DND-41 (cell line): ENCODE results near the gene ATP2B1.

ENCODE experiments used
- ATAC-seq: fragments of 200-7000 bp; cut with Tn5 transposase; 3 replicates; pipeline ENCODE4 v1.9.1; 2021; ENCODE audit warnings: low read depth; ENCODE audit not compliant: insufficient read depth
- DNase-seq: peaks from one replicate; pipeline ENCODE4 v3.0.0-alpha.2; 2020
- H2AFZ ChIP-seq: 2 replicates; pipeline ENCODE4 v1.6.0; 2012; ENCODE audit warnings: low read depth, low read length
- H3K27ac ChIP-seq: 2 replicates; pipeline ENCODE4 v1.5.1; 2012; ENCODE audit warnings: low read length, inconsistent platforms
- H3K27me3 ChIP-seq: fragments of 200-600 bp; sonication (generic); 2 replicates; pipeline ENCODE4 v1.6.0; 2012; ENCODE audit warnings: low read length, mild to moderate bottlenecking, inconsistent platforms; ENCODE audit not compliant: insufficient read depth, poor library complexity
- H3K36me3 ChIP-seq: 2 replicates; pipeline ENCODE4 v1.5.1; 2012; ENCODE audit warnings: low read length, inconsistent platforms; ENCODE audit not compliant: insufficient read depth
- H3K4me1 ChIP-seq: 2 replicates; pipeline ENCODE4 v1.5.1; 2012; ENCODE audit warnings: mild to moderate bottlenecking, low read length; ENCODE audit not compliant: insufficient read depth
- H3K4me2 ChIP-seq: 2 replicates; pipeline ENCODE4 v1.6.0; 2012; ENCODE audit warnings: mild to moderate bottlenecking, moderate library complexity, low read length, inconsistent platforms; ENCODE audit not compliant: insufficient read depth
- H3K4me3 ChIP-seq, 2 experiments: fragments of 200-600 bp in 1 of 2; shearing (Covaris generic) in 1 of 2; 2 replicates each; pipeline ENCODE4 v1.5.1; 2012 to 2016; ENCODE audit warnings: inconsistent platforms in 2 of 2, low read length in 2 of 2, mild to moderate bottlenecking in 2 of 2, low read depth in 1 of 2, moderate library complexity in 1 of 2
- H3K79me2 ChIP-seq: 2 replicates; pipeline ENCODE4 v1.6.0; 2012; ENCODE audit warnings: low read length, inconsistent platforms; ENCODE audit not compliant: insufficient read depth
- H3K9ac ChIP-seq: 2 replicates; pipeline ENCODE4 v1.6.0; 2012; ENCODE audit warnings: low read depth, mild to moderate bottlenecking, inconsistent platforms, low read length, moderate library complexity
- H3K9me3 ChIP-seq: 2 replicates; pipeline ENCODE4 v1.5.1; 2012; ENCODE audit warnings: low read length, moderate library complexity, mild to moderate bottlenecking, inconsistent platforms; ENCODE audit not compliant: insufficient read depth, severe bottlenecking
- H4K20me1 ChIP-seq: 2 replicates; pipeline ENCODE4 v1.6.0; 2012; ENCODE audit warnings: low read length; ENCODE audit not compliant: insufficient read depth
- CTCF ChIP-seq: IDR thresholded peaks from 2 replicates; pipeline ENCODE4 v1.5.1; 2012; ENCODE audit warnings: borderline replicate concordance, low read length, moderate library complexity, mild to moderate bottlenecking; ENCODE audit not compliant: poor library complexity, severe bottlenecking; ENCODE audit errors: extremely low read depth
- EZH2 ChIP-seq: IDR thresholded peaks from 3 replicates; pipeline ENCODE4 v1.6.1; 2012; ENCODE audit warnings: borderline replicate concordance, low read depth, mild to moderate bottlenecking, moderate library complexity, low read length, inconsistent platforms; ENCODE audit not compliant: severe bottlenecking

Gene ATP2B1

DNA sequence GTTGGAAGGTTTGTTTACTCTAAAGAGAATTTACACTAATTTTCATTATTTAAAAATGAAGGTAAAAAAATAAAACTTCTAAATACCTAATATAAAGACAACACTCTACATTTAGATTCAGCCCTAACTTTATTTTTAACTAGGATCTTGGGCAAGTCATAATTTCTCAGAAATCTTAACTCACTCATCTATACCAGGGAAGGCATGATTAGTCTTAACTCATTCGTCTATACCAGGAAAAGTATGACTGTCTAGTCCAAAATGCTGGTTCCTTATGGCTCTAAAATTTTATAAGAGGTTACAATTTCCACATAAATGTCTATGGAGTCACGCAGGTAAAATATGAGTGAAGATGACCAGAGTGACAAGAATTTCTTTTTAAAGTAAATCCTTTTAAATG is 130.1 kb downstream of the ATP2B1 start:
- Histone ChIP-seq H3K27ac (no peak overlapping the region), H3K27me3 (no peaks in the 10 kb centered on the region), H3K4me1 (no peaks in the 10 kb centered on the region), H3K36me3 (no peaks in the 10 kb centered on the region), H3K9ac (no peak overlapping the region), H3K9me3 (no peaks in the 10 kb centered on the region), H3K4me2 (no peak overlapping the region), H3K79me2 (no peaks in the 10 kb centered on the region), H2AFZ (no peak overlapping the region), H3K4me3 (no peak overlapping the region), H4K20me1 (no peaks in the 10 kb centered on the region)
- no peak for DNase-seq
- no peak for ATAC-seq
- TF ChIP-seq CTCF (no peak), EZH2 (no peak)

DNA sequence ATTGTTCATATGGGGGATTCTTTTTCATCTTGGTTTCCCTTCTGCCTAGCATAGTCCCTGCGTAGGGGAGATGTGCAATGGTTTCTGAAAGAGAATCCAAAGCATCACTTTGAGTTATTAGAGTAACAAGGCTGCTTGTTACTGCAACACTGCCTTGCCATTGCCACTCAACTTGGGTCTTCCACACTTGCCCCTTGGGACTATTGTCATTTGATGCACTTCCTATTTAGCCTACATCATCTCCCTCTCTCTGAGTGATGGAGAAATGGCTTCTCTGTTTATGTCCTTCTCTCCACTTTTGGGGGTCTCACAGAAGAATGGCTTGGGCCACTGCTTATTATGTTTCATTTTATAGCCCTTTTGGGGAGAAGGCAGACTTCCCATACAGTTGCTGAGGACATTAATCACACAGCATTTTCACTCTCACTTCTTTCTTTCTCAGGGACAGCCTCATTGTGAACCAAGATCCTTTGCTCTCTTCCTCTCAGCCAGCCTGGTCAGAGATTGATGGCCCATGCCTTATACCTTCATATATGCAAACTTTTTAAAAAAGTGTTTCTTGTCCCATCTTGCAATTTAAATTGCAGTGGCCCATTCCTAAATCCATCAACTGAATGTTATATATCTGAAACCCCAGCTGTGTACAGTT is 131.9 kb downstream of the ATP2B1 start:
- Histone ChIP-seq H3K9me3 (no peaks in the 10 kb centered on the region), H3K4me3 (no peak overlapping the region), H3K27me3 (no peaks in the 10 kb centered on the region), H3K4me2 (no peak overlapping the region), H4K20me1 (no peaks in the 10 kb centered on the region), H3K79me2 (no peaks in the 10 kb centered on the region), H3K27ac (no peak overlapping the region), H3K4me1 (no peaks in the 10 kb centered on the region), H3K36me3 (no peaks in the 10 kb centered on the region), H2AFZ (no peak overlapping the region), H3K9ac (no peak overlapping the region)
- DNase-seq, result no peak
- no peak for TF ChIP-seq EZH2
- TF ChIP-seq CTCF, result no peak
- ATAC-seq, result no peak

- no peaks in the 10 kb centered on the region for H3K27me3 ChIP-seq
- H3K9ac ChIP-seq, result no peak overlapping the region
- H3K79me2 ChIP-seq, result no peaks in the 10 kb centered on the region
- H3K4me1 ChIP-seq, result no peaks in the 10 kb centered on the region
- no peak for DNase-seq
- H4K20me1 ChIP-seq, result no peaks in the 10 kb centered on the region
- H3K9me3 ChIP-seq, result no peaks in the 10 kb centered on the region
- no peak overlapping the region for H3K27ac ChIP-seq
- ATAC-seq, result no peak
- TF ChIP-seq CTCF, result no peak
- no peak overlapping the region for H3K4me2 ChIP-seq
- H3K4me3 ChIP-seq, result no peak overlapping the region
- H2AFZ ChIP-seq, result no peak overlapping the region
- H3K36me3 ChIP-seq, result no peaks in the 10 kb centered on the region
Measured at GRCh38 chr12:89575374-89575773, 133.3 kb downstream of the ATP2B1 start.
